COLO668 (cell line): ENCODE data around the gene BEAN1.

Experiments
- DNase-seq: peaks from one replicate; lab custom pipeline; 2025; ENCODE audit not compliant: unreplicated experiment; lab: John Stamatoyannopoulos, UW

Gene BEAN1, protein sequence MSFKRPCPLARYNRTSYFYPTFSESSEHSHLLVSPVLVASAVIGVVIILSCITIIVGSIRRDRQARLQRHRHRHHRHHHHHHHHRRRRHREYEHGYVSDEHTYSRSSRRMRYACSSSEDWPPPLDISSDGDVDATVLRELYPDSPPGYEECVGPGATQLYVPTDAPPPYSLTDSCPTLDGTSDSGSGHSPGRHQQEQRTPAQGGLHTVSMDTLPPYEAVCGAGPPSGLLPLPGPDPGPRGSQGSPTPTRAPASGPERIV

DNA sequence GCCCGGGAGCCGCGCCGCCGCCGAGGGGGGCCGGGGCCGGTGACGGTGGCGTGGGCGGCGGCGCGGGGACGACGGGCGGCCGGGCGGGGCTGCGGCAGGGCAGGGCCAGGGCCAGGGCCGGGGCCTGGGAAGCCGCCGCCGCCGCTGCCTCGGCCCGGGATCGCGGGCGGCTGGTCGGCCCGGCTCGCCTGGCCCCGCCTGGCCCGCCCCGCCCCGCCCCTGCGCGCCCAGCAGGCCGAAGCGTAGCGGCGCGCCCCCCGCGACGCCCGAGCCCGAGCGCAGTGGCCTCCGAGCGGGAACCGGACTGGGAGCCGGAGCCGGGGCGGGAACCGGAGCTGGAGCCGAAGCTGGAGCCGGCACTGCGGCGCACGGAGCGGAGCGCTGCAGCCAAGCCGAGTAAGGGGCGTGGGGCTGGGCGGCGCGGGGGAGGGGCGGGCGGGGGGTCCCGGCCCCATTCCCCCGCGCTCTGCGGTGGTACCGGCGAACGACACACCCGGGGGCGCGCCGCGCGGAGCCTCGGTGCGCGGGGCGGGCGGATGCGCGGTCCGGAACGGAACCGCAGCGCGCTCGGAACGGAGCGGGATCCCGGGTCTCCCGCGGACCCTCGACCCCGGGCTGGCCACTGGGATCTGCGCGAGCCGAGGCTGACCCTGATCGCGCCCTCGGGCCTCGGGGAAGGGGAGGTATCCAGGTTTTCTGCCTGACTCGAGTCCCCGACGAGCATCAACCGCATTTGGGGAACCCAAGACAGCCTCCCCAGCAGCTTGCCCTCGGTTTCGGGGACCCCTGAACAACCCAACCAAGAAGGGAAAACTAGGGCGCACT lies at the start of gene BEAN1:
Gene BEAN1, plus strand, starts transcription at position 260 of the 825 bp plus-strand sequence. CDS start 10,382 bp downstream, outside the sequence.
- peak; percentile 56 for DNase-seq

DNA sequence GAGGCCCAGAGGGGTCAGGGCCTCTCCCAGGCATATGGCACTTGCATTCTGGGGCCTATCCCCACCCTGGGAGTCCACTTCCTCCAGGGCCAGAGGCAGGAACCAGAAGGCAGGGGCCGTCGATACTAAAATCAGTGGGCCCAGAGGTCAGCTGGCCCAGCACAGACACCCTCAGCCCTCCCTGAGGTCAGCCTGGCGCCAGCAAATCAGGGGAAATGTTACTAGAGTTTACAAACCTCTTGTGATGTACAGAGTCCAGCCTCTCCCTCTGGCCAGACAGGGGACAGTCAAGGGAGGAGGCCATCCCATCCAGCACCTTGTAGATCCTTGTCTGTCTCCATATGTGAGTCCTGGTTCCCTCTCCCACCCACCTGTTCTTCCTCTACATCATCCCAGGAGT lies 49.8 kb upstream of the BEAN1 start:
- no peak for DNase-seq

DNA sequence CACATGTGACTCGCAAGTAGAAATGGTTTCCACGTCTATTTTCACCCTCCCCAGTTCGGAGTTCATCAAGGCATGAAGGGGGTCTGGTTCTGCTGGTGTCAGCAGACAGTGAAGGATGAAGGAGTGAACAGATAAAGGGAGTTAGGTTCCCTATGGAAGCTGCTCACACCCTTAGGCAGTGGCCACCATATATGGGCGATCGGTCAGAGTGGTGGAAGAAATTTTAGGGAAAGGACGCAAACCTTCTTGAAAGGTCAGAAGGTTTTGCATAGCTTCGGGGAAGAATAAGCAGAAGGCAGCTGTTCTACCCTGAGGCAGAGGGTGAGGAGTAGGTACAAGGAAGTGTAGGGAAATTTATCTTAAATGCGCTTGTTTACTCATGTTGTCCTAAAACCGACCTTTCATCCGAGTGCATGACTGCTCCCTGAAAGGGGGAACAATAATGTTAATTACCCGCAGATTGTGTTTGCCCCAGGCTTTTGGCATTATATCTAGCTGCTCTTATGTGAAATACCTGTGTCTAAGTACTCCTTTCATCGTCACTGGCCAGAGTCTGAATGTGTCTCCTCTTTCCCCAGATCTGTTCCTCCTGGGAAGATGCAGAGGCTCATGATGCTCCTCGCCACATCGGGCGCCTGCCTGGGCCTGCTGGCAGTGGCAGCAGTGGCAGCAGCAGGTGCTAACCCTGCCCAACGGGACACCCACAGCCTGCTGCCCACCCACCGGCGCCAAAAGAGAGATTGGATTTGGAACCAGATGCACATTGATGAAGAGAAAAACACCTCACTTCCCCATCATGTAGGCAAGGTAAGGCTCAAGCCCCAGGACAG lies 48.1 kb upstream of the BEAN1 start:
- no peak for DNase-seq

DNA sequence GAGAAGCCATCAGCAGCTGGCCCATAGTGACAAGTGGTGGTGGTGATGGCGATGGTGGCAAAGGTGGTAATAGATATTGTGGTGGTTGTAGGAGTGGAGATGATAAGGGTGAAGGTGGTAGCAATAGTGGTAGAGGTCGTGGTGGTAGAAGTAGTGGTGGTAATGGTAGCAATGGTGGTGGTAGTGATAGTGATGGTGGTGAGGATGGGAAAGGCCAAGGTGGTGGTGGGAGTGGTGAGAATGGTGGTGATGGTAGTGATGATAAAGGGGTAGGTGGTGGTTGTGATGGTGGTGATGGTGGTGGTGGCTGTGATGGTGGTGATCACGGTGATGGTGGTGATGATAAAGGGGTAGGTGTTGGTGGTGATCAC lies 47.5 kb upstream of the BEAN1 start:
- DNase-seq = no peak

DNA sequence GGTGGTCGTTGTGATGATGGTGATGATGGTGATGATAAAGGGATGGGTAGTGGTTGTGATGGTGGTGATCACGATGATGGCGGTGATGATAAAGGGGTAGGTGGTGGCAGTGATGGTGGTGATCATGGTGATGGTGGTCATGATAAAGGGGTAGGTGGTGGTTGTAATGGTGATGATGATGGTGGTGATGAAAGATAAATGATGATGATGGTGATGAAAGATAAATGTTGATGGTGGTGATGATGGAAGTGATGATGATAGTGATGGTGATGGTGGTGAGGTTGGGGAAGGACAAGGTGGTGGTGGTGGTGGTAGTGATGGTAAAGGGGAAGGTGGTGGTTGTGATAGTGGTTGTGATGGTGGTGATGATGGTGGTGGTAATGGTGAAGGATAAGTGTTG lies 46.7 kb upstream of the BEAN1 start:
- DNase-seq = no peak

DNA sequence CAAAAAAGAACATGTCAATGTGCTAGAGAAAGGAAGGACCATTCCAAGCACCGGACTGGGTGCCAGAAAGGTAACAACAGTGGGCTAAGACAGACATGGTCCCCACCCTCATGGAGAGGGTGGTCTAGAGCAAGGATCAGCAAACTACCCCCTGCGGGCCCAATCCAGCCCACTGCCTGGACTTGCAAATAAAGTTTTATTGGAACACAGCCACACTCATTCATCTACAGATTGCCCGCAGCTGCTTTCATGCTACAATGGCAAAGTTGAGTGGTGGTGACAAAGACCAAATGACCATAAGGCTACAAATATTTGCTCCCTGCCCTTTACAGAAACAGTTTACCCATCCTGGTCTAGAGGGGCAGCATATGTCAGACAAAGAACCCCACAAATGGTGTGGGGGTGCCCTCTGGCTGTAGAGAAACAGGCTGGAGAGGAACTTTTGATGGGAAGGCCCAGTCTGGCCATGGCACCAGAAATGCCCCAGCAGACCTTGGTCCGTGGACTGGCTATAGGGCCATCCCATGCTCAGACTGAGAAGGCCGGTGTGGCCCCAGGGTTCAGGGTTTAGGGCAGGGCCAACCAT lies 45.4 kb upstream of the BEAN1 start:
- no peak for DNase-seq

DNA sequence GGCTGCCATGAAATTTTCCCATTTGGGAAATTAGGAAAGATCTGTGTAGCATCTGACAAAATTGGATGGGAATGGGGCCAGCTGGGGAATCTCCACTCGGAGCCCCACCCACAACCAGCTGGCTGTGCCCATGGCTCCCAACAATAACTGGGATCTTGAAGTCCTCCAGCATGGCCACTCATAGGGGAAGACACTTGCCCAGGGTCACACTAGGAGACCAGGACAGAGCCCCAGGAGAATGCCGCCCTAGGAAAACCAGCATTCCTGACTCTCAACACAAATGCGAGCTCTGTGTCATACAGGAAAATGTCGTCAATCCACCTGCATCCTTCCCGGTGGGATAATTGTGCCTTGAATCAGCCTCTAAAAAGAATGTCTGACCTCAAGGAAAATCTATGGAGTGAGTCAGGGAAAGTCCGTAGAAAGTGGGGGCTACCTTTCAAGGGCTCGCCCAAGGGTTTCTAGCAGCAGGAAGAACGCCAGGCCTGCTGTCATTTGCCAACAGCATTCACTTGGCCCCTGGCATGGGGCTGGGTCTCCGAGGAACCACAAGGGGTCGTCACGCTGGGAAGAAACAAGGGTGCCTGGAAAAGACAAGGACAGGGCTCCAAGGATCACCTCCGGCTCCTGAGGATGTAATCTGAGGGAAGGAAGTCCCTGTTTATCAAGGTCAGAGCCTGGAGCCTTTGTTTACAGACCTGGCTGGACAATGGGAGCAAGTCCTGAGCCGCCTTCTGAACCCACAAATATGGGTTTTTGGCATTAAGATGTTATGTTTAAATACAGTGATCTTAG lies 44.7 kb upstream of the BEAN1 start:
- no peak for DNase-seq

DNA sequence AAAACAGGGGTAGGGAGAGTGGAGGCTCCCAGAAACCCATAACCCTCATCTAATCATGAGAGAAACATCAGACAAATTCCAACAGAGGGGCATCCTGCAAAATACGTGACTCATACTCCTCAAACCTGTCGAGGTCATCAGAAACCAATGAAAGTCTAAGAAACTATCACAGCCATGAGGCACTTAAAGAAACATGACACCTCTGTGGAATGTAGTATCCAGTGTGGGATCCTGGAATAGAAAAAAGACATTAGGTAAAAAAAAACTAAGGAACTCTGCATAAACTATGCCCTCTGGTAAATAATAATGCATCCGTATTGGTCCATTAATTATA lies 44.2 kb upstream of the BEAN1 start:
- no peak for DNase-seq

DNA sequence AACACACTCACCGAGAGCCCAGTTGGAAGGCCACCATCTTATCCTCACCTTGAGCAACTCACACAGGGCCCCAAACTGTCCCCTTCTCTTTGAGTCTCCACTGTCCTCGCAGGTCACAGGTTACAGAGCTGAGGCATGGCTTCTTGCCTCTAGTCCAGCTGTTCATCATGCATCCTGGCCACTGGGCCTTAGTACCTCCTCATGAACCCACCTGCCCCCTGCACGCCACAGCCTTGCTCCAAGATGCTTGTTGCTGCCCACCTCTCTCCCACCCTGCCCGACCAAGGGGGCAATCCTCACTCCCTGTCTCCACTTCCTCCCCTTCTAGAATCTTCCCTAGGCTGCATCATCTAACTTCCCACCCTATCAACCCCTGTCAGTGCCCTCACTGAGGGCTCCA lies 43.5 kb upstream of the BEAN1 start:
- DNase-seq = no peak

DNA sequence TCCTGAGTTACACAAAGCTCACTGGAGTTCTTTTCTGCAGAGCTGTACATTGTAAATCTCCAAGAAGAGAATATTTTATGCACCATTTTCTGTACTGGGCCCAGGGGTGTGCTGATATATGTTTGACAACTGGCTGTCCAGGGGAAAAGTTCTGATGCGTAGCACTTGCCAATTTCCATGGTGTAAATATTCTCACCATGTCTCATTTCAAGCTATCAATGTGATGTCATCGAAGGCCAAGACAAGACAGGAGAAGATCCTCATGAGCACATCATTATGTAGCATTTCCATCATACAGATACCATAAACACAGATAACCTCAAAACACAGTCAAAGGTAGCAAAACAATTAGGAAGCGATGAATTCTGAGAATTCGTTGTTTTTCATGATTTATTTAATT lies 41.7 kb upstream of the BEAN1 start:
- DNase-seq = no peak

DNA sequence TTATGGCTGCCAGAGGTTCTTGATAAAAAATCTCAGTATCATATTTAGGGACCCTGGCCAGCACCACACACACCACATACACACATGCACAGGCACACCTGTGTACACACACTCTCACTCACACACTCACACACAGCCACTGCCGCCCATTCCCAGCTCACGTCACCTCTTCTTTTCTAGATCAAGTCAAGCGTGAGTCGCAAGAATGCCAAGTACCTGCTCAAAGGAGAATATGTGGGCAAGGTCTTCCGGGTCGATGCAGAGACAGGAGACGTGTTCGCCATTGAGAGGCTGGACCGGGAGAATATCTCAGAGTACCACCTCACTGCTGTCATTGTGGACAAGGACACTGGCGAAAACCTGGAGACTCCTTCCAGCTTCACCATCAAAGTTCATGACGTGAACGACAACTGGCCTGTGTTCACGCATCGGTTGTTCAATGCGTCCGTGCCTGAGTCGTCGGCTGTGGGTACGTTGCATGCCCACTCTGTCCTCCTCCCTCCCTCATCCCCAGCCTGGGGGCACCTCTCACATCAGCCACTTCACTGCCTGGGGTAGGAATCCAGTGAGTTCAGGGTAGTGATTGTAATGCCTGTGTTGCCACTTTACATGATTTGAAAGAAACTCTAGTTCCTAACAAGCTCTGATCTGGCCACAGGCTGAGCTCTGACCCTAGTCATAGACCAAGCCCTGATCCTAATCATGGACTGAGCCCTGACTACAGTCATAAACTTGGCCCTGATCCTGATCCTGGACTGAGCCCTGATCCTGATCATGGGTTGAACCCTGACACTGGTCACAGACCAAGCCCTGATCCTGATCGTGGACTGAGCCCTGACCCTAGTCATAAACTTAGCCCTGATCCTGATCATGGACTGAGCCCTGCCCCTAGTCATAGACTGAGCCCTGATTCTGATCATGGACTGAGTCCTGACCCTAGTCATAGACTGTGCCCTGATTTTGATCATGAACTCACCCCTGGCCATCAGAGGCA lies 40.2 kb upstream of the BEAN1 start:
- DNase-seq = no peak

DNA sequence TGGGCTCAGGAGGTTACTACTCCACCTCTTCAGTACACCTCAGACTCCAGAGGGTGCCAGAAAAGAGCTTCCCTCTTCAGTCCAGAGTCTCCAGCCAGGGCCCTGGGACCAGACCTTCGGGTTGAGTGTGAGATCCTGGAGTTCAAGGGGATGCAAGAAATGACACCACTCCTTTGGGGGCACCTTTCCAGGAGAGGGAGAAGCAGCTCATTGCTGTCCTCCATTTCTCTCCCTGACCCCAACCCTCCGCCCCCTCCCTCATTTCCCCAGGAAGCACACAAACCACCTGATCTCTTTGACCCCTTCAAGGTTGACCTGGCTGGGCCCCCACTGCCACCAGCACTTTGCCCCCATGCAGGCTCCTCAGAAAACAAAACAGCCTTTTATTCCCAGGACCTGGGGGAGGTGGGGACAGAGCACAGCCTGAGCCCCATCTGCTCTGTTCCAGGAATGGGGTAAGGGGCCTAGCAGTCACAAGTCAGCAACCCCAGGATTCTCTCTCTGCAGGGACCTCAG lies 39.2 kb upstream of the BEAN1 start:
- DNase-seq = no peak

DNA sequence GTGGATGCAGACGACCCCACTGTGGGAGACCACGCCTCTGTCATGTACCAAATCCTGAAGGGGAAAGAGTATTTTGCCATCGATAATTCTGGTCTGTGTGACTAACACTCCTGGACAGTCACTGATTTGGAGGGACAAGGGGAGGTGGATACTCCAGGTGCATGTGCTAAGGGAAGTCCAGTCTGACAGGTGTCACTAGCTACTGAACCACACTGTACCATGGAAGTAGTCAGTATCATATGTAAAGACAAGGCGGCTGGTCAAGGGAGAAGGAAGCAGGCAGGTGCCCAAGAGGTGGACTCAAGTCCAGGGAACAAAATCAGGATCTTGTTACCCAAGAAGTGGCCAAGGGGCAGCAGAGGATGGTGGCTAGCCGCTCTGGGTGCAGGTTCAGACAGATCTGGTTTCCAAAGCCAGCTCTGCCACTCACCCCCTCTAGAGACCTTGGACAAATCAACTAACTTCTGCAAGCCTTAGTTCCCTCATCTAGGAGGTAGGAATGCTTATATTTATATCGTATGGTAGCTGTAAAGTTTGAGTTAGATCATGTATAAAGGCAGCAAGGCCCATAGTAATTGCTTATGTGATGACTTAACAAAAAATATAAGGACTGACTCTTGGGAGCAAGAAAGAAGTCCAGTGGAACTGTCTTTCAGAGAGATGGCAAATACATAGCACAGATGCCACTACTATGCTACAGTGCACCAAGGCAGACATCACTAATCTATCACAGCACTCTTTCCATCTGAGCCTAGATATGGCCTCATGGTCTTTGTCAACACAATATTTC lies 38.5 kb upstream of the BEAN1 start:
- DNase-seq = no peak

DNA sequence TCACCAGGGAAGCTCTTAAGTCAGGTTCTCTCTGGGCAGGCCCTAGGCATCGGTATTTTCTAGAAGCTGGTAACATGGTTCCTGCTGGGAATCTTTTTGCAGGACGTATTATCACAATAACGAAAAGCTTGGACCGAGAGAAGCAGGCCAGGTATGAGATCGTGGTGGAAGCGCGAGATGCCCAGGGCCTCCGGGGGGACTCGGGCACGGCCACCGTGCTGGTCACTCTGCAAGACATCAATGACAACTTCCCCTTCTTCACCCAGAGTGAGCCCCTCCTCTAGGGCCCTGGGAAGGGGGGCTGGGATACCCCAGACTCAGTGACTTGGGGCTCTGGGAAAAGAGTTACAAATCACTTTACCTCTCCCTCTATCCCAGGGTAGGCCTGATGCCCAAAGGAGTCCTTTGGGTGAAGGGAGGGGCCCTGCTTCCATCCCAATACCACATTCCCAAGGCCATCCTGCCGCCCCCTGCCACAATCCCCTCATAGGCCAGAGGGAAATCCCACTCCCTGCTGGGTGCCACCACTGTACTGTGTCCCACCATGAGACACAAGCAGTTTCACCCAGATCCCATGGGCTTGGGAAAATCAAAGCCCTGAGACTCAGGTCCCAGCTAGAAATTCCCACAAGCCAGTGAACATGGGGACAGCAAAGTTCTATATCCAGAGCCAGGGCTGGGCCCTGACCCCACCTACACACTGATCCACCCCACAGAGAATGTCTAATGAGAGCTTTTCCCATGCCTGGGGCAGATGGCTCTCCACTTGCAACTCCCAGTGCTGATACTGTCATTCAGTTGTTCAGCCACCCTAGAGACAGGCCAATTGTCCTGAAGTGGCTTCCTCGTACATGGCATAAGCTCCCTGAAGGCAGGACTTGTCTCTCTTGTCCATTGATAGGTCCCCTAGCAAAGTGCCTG lies 37.6 kb upstream of the BEAN1 start:
- DNase-seq = no peak

DNA sequence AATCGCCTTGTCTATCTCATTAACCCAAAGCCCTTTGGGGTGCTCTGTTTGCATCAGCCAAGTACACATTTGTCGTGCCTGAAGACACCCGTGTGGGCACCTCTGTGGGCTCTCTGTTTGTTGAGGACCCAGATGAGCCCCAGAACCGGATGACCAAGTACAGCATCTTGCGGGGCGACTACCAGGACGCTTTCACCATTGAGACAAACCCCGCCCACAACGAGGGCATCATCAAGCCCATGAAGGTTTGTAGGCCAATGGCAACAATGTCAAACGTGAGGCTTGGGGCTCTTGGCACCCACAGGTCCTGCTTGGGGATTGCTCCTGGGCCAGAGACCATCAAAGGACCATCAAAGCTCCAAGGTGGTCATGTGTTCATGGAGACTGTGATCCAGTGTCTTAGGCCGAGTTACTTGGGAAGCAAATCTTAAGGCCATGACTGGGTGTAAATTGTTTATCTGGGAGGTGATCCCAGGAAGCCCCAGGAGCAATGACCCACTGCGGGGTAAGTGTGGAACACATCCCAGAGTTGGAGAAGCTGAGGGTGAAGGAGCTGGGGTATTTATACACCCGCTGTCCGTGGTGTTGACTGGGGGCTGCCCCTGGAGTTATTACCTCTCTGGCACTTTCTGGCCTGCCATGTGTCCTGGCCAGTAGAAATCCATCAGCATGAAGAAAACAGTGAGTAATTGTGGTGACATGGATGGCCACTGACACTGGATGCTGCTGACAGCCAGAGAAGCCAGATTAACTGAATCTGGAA lies 36.6 kb upstream of the BEAN1 start:
- DNase-seq = no peak

DNA sequence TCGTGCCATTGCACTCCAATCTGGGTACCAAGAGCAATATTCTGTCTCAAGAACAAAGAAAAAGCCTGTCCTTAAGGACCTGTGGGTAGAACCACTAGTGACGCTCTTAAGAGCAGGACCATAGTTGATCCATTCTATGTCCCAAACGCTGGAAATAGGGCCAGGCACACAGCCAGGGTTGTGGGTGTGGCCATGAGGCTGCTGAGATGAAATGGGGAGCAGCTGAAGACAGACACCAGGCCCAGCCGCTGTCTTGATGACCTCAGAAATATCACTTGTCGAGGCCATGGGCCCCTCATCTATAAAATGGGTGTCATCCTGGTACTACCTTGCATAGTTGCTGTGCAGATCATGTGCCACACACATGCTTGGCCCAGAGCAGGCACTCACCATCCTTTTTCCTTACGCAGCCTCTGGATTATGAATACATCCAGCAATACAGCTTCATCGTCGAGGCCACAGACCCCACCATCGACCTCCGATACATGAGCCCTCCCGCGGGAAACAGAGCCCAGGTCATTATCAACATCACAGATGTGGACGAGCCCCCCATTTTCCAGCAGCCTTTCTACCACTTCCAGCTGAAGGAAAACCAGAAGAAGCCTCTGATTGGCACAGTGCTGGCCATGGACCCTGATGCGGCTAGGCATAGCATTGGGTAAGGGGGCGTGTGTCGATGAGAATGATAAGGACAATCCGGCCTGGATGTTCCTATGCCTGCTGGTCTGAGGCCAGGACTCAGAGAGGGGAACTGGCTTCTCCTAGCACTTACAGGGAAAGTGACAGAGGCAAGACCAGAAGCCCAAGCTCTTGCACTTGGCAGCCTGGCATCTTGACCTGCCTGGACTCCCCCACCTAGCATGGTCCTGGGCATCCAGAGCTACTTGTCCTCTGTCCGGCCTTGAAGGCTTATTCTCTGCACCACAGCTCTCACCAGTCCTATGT lies 35.1 kb upstream of the BEAN1 start:
- DNase-seq = no peak
